HFF-Myc (cell line): ENCODE results near the gene C3orf20.

Experiments
- DNase-seq: peaks from one replicate; pipeline ENCODE4 v3.0.0-alpha.2; 2011; ENCODE audit warnings: low read depth; ENCODE audit errors: extremely low read depth
- H3K4me3 ChIP-seq: replicated peaks from 2 replicates; pipeline ENCODE4 v1.5.1; 2011; ENCODE audit warnings: low read depth, mild to moderate bottlenecking, control low read depth, low read length
- TF ChIP-seq, protein P1 (sequence below): IDR thresholded peaks from 2 replicates; pipeline ENCODE4 v1.5.1; 2012; ENCODE audit warnings: mild to moderate bottlenecking, low read depth, low read length, control low read depth; ENCODE audit errors: missing control alignments

C3orf20 gene

DNA sequence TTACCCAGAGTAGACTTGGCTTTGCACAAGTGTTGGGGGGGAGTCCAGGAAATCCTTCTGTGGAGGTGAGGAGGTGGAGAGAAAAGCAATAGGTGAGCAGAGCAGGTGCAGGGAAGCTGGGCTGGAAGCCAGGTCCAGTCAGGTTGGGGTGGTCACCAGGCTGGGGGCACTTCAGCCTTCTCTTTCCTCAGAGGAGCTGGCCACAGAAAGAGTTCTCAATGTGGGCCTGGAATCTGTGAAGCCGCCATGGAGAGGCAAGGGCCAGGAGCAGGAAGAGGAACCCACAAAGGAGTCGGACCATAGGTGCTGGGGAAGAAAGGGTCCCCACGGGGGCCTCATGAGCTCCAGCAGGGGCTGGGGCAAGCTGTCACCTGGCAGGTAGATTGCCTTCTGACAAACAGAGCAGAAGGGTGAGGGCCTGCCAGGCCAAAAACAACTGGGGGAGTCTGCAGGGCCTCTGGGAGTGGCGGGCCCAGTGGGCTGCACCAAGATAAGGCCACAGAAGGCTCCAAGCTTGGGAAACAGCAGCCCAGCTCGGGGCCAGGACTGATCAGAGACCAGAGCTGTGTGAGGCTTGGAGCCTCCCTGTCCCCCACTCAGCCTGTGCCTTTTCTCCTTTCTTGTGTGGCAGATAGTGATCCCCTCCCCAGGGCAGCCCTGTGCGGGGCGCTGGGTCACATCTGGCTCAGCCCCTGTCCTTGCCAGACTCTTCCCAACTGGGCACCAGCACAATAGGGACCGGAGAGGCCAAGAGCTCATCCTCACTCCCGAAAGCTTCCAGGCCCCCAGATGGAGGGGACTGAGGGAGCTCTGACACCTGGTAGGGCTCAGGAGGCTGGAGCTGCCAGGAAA lies 90.9 kb downstream of the C3orf20 start:
- TF ChIP-seq, protein P1, sequence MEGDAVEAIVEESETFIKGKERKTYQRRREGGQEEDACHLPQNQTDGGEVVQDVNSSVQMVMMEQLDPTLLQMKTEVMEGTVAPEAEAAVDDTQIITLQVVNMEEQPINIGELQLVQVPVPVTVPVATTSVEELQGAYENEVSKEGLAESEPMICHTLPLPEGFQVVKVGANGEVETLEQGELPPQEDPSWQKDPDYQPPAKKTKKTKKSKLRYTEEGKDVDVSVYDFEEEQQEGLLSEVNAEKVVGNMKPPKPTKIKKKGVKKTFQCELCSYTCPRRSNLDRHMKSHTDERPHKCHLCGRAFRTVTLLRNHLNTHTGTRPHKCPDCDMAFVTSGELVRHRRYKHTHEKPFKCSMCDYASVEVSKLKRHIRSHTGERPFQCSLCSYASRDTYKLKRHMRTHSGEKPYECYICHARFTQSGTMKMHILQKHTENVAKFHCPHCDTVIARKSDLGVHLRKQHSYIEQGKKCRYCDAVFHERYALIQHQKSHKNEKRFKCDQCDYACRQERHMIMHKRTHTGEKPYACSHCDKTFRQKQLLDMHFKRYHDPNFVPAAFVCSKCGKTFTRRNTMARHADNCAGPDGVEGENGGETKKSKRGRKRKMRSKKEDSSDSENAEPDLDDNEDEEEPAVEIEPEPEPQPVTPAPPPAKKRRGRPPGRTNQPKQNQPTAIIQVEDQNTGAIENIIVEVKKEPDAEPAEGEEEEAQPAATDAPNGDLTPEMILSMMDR: no peak
- no peak overlapping the region for H3K4me3 ChIP-seq
- no peak for DNase-seq

DNA sequence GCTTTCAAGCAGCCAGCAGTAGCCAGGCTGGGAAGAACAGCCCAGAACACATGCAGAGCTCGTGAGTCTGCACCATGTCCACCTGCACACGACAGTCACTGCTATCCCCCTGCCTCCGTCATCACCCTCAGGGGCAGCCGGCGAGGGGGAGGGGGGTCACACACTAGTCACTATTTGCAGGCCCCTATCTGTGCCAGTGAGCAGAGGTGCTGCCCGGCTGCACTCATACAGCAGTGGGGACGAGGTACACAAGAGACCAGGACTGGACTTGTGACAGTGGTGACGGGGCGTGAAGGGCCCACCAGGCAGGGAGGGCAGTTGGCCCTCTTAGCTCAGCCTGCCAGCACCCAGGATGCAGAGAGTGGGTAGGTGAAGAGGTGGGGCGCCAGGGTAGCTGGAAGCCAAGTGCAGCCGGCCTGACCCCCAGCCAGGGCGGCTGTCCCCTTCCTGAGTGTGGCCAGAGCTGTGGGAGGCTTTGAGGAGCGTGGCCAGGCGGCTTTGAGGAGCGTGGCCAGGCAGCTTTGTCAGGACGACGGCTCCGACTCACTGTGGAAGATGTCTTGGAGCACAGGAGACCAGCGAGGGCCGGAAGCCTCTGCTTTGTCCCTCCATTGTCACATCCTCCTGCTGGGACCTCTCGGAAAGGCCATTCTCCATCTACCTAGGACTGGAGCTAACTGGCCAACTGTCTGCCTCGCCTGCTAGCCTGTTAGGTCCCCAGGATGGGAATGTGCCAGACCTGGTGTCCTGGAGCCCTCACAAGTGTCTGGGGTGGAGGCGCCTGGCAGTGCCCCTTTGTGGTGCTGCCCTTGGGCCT lies 91.7 kb downstream of the C3orf20 start:
- TF ChIP-seq, protein P1: no peak
- no peak overlapping the region for H3K4me3 ChIP-seq
- no peak for DNase-seq

DNA sequence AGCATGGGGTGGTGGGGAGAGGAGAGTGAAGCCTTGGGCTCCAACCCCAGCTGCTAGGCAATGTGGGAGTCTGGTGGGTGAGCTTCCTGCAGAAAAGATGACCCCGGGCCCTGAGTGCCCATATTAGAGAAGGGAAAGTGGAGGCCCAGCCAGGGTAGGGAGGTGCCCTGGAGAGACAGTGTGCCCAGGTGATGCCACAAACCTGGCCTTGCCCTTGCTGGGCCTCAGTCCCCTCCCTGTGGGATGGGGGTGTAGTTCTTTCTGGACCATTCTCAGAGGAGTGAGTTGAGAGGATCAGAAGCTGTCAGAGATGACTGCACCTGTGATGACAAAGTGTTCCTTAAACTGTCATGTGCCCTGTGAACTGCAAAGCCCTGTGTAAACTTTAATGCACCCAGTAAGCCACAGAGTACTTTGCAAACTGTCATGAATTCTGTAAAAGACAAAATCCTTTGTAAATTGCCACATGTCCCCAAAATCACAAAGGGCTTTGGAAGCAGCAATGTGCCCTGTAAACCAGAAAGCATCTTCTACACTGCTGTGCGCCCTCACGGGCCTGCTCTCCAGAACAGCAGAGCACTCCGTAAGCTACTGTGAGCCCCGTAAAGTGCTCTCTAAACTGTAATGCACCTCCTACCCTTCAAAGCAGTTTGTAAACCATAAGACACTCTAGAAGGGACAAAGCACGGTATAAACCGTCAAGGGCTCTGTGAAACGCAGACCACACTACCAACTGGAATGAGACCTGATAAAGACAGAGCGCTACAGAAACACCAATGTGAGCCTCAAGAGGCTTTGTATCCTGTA lies 92.5 kb downstream of the C3orf20 start:
- H3K4me3 ChIP-seq: no peak overlapping the region
- TF ChIP-seq, protein P1: no peak
- no peak for DNase-seq

DNA sequence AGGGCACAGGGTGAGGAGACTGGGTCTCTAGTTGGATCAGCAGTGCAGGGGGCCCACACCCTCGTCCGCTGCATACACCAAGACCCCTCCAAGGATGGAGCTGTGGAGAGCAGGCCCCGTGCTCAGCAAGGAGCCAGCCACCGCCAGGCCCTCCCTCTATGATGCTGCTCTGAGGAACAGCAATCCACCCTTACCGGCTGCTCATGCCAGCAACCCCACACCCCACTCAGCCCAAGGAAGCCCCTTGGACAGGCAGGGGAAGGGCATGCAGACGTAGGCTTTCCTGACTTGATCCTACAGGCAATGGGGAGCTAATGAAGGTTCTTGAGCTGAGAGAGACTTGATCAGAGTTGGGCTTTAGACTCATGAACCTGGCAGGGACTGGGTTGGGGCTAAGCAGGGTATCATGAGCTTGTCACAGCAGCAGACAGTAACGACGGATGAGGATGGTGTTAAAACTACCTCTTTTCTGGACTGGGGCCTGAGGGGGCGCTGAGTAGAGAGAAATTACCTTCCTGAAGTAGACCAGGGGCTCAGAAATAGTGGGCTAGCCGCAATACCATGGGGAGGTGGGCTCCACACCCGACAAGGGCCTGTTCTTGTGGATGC lies 93.3 kb downstream of the C3orf20 start:
- TF ChIP-seq, protein P1: no peak
- DNase-seq: no peak
- H3K4me3 ChIP-seq: no peak overlapping the region

DNA sequence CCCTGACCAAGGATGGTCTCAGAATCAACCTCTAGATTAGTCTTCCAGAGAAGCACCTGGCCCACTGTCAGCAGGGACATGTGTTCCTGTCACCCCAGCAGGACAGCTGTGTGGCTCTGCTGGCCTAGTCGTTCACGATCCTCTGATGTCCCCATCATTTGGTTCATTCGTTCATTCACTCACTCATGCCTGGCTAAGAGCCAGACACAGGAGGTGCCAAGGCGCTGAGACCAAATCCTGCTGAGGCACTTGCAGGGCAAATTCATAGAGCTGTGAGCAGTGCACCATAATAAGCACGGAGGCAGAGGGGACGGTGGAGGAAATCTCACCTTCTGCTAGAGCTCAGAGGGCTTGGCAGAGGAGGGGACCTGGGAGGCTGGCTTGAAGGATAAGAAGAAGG lies 93.9 kb downstream of the C3orf20 start:
- no peak for DNase-seq
- TF ChIP-seq, protein P1: no peak
- H3K4me3 ChIP-seq: no peak overlapping the region
